GM21825 (cell line): ENCODE data around the gene TNIP3.
"Not testable (repeated sequence)": the region's sequence is repeated elsewhere in the genome, so short reads cannot be mapped to it uniquely, and the experiment has no call there.

ENCODE experiments used
- ATAC-seq: cut with Tn5 transposase; IDR thresholded peaks from one replicate; pipeline ENCODE4 v1.9.1; 2021; ENCODE audit warnings: mild to moderate bottlenecking, moderate library complexity; ENCODE audit not compliant: unreplicated experiment

Gene TNIP3, protein sequence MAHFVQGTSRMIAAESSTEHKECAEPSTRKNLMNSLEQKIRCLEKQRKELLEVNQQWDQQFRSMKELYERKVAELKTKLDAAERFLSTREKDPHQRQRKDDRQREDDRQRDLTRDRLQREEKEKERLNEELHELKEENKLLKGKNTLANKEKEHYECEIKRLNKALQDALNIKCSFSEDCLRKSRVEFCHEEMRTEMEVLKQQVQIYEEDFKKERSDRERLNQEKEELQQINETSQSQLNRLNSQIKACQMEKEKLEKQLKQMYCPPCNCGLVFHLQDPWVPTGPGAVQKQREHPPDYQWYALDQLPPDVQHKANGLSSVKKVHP

GRCh38 chr4:121164291-121164690, at the start of gene TNIP3:
TSS of gene TNIP3 (minus strand) at chr4:121164321. CDS start at chr4:121164125, 196 bp downstream.
- ATAC-seq = no peak

GRCh38 chr4:121212806-121213205, 48.7 kb upstream of the TNIP3 start:
- no peak for ATAC-seq

- ATAC-seq = no peak
Measured at GRCh38 chr4:121209171-121209570, 45.0 kb upstream of the TNIP3 start.

- no peak for ATAC-seq
Measured at GRCh38 chr4:121208244-121209007, 44.3 kb upstream of the TNIP3 start.

GRCh38 chr4:121205777-121206176, 41.7 kb upstream of the TNIP3 start:
- not testable (repeated sequence) for ATAC-seq

GRCh38 chr4:121200795-121201472, 36.8 kb upstream of the TNIP3 start:
- peak; percentile 72 for ATAC-seq

GRCh38 chr4:121199742-121200561, 35.8 kb upstream of the TNIP3 start:
- peak; percentile 85 for ATAC-seq

DNA sequence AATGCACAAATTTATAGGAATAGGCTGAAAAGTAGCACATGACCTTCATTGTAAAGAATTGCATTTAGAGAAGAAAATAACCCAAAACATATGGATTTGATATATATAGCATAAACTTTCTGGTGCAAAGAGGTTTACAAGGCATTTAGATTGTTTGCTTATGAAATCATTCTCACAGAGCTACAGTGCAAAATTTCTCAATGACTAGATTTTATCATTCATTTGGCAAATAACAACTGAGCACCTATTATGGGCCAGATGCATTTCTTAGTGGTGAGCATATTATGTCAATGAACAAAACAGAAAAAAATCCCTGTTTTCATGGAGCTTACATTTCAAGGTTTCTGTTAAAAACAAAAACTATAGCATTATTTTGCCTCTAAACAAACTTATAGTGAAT, 34.1 kb upstream of the TNIP3 start:
- ATAC-seq = no peak

GRCh38 chr4:121195649-121196048, 31.5 kb upstream of the TNIP3 start:
- no peak for ATAC-seq

GRCh38 chr4:121192480-121192879, 28.4 kb upstream of the TNIP3 start:
- ATAC-seq = no peak

DNA sequence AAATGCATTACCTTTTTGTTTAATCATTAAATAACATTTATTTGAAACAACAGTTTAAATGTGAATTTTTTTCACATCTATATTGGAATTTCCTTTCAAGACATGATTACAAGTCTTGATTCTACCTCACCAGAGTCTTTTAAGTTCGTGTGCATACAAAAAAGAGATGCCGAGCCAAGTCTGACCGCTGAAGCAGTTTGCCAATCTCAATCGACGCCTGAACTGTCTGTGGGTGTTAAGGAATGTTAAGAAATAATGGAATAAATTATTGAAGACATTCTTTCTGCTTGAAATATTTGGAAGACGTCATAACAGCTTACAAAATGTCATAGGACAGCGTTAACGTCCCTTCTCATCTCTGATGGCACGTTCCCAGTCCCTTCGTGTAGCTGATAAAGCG, 27.9 kb upstream of the TNIP3 start:
- ATAC-seq = no peak

DNA sequence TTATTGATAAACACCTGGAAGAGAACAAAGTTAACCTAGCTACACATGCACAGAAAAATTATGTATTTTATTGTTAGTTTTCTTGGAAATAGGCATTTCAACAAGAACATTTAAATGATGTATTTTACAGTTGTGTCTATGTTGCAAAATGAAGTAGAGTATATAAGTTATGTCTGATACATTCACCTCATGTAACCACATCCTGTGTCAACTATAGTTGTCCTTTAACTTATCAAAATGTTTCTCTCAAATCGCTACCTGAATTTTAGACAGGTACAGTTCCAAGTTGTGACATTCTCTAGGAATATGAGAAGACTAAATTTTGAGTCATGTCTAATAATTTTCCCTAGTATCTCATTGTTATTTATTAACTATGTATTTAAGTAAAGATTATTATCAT, 27.2 kb upstream of the TNIP3 start:
- ATAC-seq = no peak

DNA sequence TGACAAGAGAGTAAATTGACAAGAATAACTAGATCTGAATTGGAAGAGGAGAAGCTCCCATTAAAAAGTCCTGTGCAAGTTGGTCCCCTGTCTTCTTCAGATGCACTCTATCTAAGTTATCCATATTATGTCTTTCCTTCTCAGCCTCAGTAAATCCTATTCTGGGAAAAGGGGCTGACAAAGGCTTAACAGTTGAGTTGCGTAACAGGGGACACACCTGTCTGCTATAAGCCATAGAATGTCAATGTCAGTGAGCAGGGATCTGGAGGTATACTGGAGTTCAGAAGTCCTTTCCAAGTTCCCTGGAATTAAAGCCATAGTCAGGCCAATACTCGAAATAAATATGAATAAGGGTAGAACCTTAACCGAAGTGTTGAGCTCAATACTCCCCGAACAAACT, 26.3 kb upstream of the TNIP3 start:
- no peak for ATAC-seq

DNA sequence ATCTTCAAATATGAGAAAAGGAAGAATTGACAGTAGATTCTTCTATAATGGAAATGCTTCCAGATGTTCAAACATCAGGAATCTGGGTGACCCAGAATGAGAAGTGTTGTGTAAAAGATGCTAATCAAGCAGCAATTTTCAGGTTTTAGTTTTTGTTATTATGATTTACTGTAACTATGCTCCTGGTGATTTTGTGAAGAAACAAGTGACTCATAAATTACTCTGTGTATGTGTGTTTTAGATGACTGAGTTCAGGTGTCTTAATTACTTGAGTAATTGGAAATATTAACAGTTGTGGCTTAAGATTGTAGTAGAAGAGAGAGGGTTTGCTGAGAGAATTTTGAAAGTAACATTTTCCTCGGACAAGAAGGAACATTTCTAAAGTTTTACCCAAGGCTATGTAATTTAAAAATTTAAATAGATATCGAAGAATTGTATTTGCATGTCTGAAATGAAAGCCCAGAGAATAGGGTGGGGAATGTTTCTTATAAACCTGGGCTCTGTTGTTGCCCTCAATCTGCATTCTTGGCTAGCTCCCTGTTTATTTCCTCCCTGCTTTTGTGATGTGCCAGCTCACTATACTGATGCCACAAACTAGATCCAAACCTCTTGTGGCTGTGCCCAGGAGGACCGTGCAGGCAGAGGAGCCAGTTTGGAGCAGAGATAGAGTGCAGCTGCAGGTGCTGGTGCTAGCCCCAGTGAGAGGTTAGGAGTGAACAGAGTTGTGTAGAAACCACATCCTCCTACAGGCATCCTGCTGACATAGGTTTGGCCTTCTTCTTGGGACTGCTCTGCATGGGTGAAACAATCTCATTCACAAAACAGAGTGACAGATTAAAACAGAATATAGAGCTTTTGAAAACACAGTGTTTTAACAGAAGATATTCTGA, 25.4 kb upstream of the TNIP3 start:
- peak; percentile 94 for ATAC-seq

DNA sequence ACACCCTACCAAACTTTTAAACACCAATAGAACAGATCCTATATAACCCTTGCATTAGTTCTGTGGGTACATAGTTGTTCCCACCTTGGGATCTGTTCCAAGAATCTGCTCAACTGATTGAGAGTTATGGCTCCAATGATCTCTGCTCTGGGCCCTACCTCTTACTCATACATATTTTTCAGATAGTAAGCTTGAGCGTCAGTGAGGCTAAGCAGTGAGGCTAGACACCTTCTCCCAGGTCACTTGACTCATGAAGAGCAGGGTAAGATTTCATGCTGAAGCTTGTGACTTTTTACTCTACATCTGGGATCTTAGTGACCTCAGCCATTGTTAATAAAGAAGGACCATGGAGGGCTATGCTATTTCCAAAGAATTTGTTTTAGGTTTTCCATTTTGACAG, 23.1 kb upstream of the TNIP3 start:
- no peak for ATAC-seq

GRCh38 chr4:121185960-121186359, 21.8 kb upstream of the TNIP3 start:
- ATAC-seq = peak; percentile 60

- no peak for ATAC-seq
Measured at GRCh38 chr4:121183989-121184388, 19.9 kb upstream of the TNIP3 start.

DNA sequence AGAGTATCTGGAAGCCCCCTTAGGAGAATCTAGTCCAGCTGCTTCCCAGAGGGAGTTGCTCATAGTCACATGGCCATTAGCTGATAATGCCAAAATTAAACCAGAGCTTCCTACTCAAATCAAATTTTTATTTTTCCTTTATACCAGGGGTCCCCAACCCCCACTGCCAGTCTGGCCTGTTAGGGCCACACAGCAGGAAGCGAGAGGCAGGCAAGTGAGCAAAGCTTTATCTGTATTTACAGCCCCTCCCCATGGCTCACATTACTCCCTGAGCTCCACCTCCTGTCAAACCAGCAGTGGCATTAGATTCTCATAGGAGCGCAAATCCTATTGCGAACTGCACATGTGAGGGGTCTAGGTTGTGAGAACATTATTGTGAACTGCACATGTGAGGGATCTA, 19.2 kb upstream of the TNIP3 start:
- ATAC-seq = no peak

- ATAC-seq = no peak
Measured at GRCh38 chr4:121182296-121182695, 18.2 kb upstream of the TNIP3 start.

DNA sequence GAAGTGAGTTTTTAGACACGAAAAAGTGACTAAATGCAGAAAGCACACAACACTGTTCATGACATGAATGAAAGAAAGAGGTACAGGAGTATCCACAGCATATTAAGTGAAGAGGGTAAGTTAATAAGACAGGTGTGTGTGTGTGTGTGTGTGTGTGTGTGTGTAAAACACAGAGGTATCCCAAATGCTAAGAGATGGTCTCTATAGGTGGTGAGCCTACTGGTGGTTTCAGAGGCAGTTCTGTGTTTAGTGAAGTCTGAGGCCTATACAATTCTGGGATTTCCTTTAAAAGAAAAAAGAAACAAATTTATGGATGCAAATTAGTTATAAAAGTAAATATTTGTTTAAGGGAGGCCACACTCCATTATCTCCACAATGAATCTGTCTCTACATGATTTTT, 17.4 kb upstream of the TNIP3 start:
- no peak for ATAC-seq
